Endothelial cell of umbilical vein (primary cell): ENCODE results near the gene CAMK2G.

Experiments
- CTCF ChIP-seq, 2 donors: IDR thresholded peaks; 1 replicate in 1 of 2; 2 replicates in 1 of 2; pipeline ENCODE4 v1.5.1; 2011; ENCODE audit warnings: low read length in 2 of 2, mild to moderate bottlenecking in 2 of 2, moderate library complexity in 2 of 2, control low read depth in 1 of 2, inconsistent platforms in 1 of 2, low read depth in 1 of 2; ENCODE audit not compliant: insufficient read depth in 1 of 2; ENCODE audit errors: extremely low read depth in 1 of 2
- EZH2 ChIP-seq: IDR thresholded peaks from 2 replicates; pipeline ENCODE4 v1.6.1; 2012; ENCODE audit warnings: borderline replicate concordance, low read depth, mild to moderate bottlenecking, moderate library complexity, low read length, inconsistent platforms; ENCODE audit not compliant: severe bottlenecking
- FOS ChIP-seq: IDR thresholded peaks from 2 replicates; pipeline ENCODE4 v1.6.1; 2011; ENCODE audit warnings: mild to moderate bottlenecking, low read length, moderate library complexity, borderline replicate concordance; ENCODE audit not compliant: insufficient read depth
- GATA2 ChIP-seq: IDR thresholded peaks from 2 replicates; pipeline ENCODE4 v1.7.0; 2011; ENCODE audit warnings: low read depth, mild to moderate bottlenecking, moderate library complexity, mixed read lengths, low read length; ENCODE audit not compliant: insufficient read length, insufficient read depth
- JUN ChIP-seq: IDR thresholded peaks from 2 replicates; pipeline ENCODE4 v1.6.1; 2011; ENCODE audit warnings: borderline replicate concordance, low read depth; ENCODE audit not compliant: insufficient read length, insufficient read depth
- POLR2A ChIP-seq: IDR thresholded peaks from 2 replicates; pipeline ENCODE4 v1.6.1; 2012; ENCODE audit warnings: low read depth, mild to moderate bottlenecking, control low read depth, low read length
- POLR2AphosphoS5 ChIP-seq: IDR thresholded peaks from 2 replicates; pipeline ENCODE4 v1.6.1; 2012; ENCODE audit warnings: low read depth, mild to moderate bottlenecking, control low read depth, low read length, moderate library complexity; ENCODE audit not compliant: insufficient read depth

- TF ChIP-seq EZH2 (no peak), JUN (no peak), POLR2A (no peak), CTCF (IDR thresholded peaks at IDR 0.05; ENCODE audit: extremely low read depth in 1 of 2, insufficient read depth in 1 of 2, low read depth in 1 of 2, low read length in 2 of 2) (no peak), GATA2 (no peak), POLR2AphosphoS5 (no peak), FOS (no peak)
Observed at GRCh38 chr10:73791871-73792400, 82.4 kb downstream of the CAMK2G start.
